Epithelial cell of esophagus (primary cell): Measurements from ENCODE around the gene STK11IP.

ENCODE experiments used
- DNase-seq: peaks from one replicate; pipeline ENCODE4 v3.0.0; 2010; ENCODE audit warnings: low read depth
- H3K4me3 ChIP-seq: 2 replicates; pipeline ENCODE4 v1.5.1; 2011; ENCODE audit warnings: mild to moderate bottlenecking, low read length, control low read depth
- TF ChIP-seq, protein P1 (sequence below): IDR thresholded peaks from 2 replicates; pipeline ENCODE4 v1.5.1; 2011; ENCODE audit warnings: low read depth, mild to moderate bottlenecking, low read length, control low read depth, inconsistent platforms; ENCODE audit not compliant: insufficient read depth; ENCODE audit errors: missing control alignments

The STK11IP gene

DNA sequence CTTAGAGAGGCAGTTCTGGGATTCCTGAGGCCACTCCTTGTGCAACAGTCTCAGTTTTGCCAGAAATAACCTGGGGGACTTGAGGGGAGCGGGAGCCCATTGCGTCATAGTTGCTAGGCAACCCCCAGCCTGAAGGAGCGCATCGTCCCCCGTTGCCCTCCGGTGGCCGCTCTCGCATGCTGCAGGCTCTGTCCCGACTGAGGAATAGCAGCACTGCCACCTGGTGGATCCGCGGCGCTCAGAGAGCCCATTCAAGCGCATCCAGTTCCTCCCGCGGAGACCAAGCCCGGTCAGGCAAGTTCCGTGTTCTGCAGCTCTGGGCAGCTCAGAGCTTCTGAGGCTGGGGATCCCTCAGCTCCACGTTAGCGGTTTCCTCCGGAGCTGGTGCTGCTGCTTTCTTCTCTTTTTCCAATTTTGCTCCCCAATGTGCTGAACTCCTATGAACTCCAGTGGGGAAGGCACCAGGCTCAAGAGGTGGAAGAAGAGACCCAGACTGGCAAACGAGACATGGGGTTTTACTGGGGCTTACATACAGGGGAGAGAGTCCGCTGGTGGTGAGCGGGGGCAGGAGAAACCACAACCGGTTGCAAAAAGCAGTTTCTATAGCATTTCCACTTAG, 44.9 kb downstream of the STK11IP start:
- H3K4me3 ChIP-seq = no peak overlapping the region
- TF ChIP-seq, protein P1, sequence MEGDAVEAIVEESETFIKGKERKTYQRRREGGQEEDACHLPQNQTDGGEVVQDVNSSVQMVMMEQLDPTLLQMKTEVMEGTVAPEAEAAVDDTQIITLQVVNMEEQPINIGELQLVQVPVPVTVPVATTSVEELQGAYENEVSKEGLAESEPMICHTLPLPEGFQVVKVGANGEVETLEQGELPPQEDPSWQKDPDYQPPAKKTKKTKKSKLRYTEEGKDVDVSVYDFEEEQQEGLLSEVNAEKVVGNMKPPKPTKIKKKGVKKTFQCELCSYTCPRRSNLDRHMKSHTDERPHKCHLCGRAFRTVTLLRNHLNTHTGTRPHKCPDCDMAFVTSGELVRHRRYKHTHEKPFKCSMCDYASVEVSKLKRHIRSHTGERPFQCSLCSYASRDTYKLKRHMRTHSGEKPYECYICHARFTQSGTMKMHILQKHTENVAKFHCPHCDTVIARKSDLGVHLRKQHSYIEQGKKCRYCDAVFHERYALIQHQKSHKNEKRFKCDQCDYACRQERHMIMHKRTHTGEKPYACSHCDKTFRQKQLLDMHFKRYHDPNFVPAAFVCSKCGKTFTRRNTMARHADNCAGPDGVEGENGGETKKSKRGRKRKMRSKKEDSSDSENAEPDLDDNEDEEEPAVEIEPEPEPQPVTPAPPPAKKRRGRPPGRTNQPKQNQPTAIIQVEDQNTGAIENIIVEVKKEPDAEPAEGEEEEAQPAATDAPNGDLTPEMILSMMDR = peak; percentile 99
- peak; percentile 96 for DNase-seq

- no peak overlapping the region for H3K4me3 ChIP-seq
Observed at GRCh38 chr2:219643084-219643473, 45.4 kb downstream of the STK11IP start.

GRCh38 chr2:219643788-219644398, 46.2 kb downstream of the STK11IP start:
- TF ChIP-seq, protein P1 = no peak
- no peak overlapping the region for H3K4me3 ChIP-seq
- DNase-seq = no peak

More at GRCh38 chr2:219643084-219643473, 45.4 kb downstream of the STK11IP start:
- no peak for DNase-seq
- TF ChIP-seq, protein P1 = no peak

DNA sequence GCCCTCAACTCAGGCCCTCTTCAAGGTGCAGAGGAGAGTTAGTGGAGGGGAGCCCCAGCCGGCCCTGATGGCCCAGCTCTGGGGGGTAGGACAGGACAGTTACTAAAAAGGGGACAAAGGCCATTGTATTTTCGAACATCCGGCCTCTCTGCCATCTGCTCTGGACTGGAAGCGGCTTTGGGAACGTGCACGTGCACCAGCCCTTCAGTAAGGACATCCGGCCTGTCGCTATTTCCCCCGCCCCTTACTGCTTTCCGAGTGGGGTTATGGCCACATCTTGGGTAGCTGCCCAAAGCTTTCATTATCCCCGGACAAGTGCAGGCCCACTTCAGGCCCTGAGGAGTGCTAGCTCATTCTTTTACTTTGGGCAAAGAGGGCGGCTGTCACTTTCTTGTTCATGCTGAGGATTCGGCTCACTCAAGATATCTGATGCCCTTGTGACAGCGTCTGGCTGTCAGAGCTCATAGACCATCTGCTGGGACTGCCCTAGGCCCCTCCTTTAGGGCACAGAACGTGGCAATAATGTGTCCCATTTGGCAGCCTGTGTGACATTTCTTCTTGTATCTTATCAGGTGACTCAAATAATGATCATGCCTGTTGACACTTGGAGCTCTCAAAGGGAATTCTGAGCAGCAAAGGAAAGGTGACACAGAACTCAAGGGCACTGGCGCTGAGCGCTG, 47.3 kb downstream of the STK11IP start:
- no peak for DNase-seq
- TF ChIP-seq, protein P1 = no peak

GRCh38 chr2:219645631-219646527, 48.2 kb downstream of the STK11IP start:
- TF ChIP-seq, protein P1 = no peak
- DNase-seq = peak; percentile 80
- no peak overlapping the region for H3K4me3 ChIP-seq

More for the DNA sequence above, 47.3 kb downstream of the STK11IP start:
- no peak overlapping the region for H3K4me3 ChIP-seq

DNA sequence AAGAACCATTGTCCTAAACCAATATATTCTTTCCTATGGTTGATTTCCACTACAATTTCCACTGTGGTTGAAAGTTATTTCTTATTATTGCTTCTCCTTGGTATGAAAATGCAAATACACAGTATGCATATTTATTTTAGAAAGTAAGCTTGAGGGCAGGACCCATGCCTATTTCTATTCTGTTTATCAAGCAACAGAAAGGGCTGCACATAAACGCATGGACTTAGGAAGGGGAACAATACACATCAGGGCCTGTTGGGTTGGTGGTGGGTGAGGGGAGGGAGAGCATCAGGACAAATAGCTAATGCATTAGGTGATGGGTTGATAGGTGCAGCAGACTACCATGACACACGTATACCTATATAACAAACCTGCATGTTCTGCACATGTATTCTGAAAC, 50.5 kb downstream of the STK11IP start:
- H3K4me3 ChIP-seq = no peak overlapping the region
- DNase-seq = no peak
- TF ChIP-seq, protein P1 = no peak
